ENCODE measurements around the gene RAB11FIP4.

DNA sequence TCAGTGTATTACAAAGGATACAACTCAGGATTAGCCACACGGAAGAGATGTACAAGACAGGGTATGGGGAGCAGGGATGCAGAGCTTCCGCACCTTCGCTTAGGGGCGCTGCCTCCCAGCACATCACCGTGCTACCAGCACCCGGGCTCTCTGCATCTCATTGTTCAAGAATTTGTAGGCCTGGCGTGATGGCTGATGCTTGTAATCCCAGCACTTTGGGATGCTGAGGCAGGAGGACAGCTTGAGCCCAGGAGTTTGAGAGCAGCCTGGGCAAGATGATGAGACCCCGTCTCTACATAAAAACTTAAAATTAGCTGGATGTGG is 43.2 kb downstream of the RAB11FIP4 start:
- TF ChIP-seq, protein P1, sequence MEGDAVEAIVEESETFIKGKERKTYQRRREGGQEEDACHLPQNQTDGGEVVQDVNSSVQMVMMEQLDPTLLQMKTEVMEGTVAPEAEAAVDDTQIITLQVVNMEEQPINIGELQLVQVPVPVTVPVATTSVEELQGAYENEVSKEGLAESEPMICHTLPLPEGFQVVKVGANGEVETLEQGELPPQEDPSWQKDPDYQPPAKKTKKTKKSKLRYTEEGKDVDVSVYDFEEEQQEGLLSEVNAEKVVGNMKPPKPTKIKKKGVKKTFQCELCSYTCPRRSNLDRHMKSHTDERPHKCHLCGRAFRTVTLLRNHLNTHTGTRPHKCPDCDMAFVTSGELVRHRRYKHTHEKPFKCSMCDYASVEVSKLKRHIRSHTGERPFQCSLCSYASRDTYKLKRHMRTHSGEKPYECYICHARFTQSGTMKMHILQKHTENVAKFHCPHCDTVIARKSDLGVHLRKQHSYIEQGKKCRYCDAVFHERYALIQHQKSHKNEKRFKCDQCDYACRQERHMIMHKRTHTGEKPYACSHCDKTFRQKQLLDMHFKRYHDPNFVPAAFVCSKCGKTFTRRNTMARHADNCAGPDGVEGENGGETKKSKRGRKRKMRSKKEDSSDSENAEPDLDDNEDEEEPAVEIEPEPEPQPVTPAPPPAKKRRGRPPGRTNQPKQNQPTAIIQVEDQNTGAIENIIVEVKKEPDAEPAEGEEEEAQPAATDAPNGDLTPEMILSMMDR (IDR thresholded peaks at IDR 0.05; ENCODE audit: insufficient read depth, low read length): no peak
- TF ChIP-seq, protein P2, sequence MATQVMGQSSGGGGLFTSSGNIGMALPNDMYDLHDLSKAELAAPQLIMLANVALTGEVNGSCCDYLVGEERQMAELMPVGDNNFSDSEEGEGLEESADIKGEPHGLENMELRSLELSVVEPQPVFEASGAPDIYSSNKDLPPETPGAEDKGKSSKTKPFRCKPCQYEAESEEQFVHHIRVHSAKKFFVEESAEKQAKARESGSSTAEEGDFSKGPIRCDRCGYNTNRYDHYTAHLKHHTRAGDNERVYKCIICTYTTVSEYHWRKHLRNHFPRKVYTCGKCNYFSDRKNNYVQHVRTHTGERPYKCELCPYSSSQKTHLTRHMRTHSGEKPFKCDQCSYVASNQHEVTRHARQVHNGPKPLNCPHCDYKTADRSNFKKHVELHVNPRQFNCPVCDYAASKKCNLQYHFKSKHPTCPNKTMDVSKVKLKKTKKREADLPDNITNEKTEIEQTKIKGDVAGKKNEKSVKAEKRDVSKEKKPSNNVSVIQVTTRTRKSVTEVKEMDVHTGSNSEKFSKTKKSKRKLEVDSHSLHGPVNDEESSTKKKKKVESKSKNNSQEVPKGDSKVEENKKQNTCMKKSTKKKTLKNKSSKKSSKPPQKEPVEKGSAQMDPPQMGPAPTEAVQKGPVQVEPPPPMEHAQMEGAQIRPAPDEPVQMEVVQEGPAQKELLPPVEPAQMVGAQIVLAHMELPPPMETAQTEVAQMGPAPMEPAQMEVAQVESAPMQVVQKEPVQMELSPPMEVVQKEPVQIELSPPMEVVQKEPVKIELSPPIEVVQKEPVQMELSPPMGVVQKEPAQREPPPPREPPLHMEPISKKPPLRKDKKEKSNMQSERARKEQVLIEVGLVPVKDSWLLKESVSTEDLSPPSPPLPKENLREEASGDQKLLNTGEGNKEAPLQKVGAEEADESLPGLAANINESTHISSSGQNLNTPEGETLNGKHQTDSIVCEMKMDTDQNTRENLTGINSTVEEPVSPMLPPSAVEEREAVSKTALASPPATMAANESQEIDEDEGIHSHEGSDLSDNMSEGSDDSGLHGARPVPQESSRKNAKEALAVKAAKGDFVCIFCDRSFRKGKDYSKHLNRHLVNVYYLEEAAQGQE (IDR thresholded peaks at IDR 0.05; ENCODE audit: insufficient replicate concordance, low read depth): no peak
- TF ChIP-seq SPI1 (IDR thresholded peaks at IDR 0.05; ENCODE audit: borderline replicate concordance, low read depth): no peak
- TF ChIP-seq POLR2AphosphoS5 (IDR thresholded peaks at IDR 0.05; ENCODE audit: low read depth): no peak
- no peak for TF ChIP-seq GABPA (IDR thresholded peaks at IDR 0.05; ENCODE audit: low read depth)
